Cardiac muscle cell (in vitro differentiated cells and primary cell): Measurements from ENCODE around the gene MRPL38. TPM values are rescaled to one million over a fixed set of nuclear protein-coding genes. Genes with fewer than 3 reads are reported as not detected.
A peak's percentile ranks its signal among the peaks of the same experiment; 100 is the strongest.
"Not testable (repeated sequence)": the region's sequence is repeated elsewhere in the genome, so short reads cannot be mapped to it uniquely, and the experiment has no call there.

ENCODE experiments used
- DNase-seq, 2 donors: peaks; one replicate each; pipeline versions ENCODE4 v3.0.0 to v3.0.0-alpha.2; 2010 to 2017; ENCODE audit warnings: low read depth in 1 of 2, low spot score in 1 of 2
- H3K27ac ChIP-seq: fragments of 200-600 bp; sonication (generic); 2 replicates; pipeline ENCODE4 v1.5.1; 2016
- H3K27me3 ChIP-seq: fragments of 200-600 bp; sonication (generic); 2 replicates; pipeline ENCODE4 v1.6.0; 2016; ENCODE audit warnings: control low read depth
- H3K36me3 ChIP-seq: fragments of 200-600 bp; sonication (generic); 2 replicates; pipeline ENCODE4 v1.5.1; 2016; ENCODE audit warnings: control low read depth
- H3K4me1 ChIP-seq: fragments of 200-600 bp; sonication (generic); 2 replicates; pipeline ENCODE4 v1.8.1; 2017; ENCODE audit warnings: low read depth, mild to moderate bottlenecking, mixed run types
- H3K4me3 ChIP-seq: fragments of 200-600 bp; sonication (generic); 2 replicates; pipeline ENCODE4 v1.5.1; 2016; ENCODE audit warnings: mild to moderate bottlenecking
- H3K9me3 ChIP-seq: fragments of 200-600 bp; sonication (generic); 2 replicates; pipeline ENCODE4 v1.5.1; 2017; ENCODE audit warnings: low read depth, mild to moderate bottlenecking, control low read depth
- polyA plus RNA-seq: library from polyadenylated mRNA; unstranded; fragments of >200 nt; fragmentation: Nextera tagmentation; extraction: Ambion mirVana; gene quantifications from 2 replicates; pipeline ENCODE4 v1.2.1, GENCODE V29; 2016
- total RNA-seq: library from RNA; depleted of rRNA; stranded (reverse); fragments of >200 nt; gene quantifications from 2 replicates; pipeline ENCODE4 v1.2.3, GENCODE V29; 2016
- TF ChIP-seq, protein P1 (sequence below): IDR thresholded peaks from 2 replicates; pipeline ENCODE4 v1.5.1; 2012; ENCODE audit warnings: low read depth, mild to moderate bottlenecking, low read length

MRPL38 gene
- total and polyA plus RNA-seq, 2 experiments from 2014 or later: 68.0 to 227 TPM

DNA sequence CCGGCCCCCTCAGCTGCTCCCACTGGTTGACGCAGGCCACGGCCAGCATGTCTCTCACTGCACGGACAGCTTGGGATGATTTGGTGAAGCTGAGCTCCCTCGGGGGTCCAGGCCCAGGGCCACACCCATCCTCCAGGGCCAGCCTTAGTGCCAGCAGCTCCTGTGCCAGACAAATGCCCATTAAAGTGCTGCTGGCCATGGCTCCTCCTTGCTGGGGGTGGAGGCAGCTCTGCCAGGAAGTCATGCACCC, 28.8 kb downstream of the MRPL38 start:
- H3K27ac ChIP-seq: no peak overlapping the region
- TF ChIP-seq, protein P1, sequence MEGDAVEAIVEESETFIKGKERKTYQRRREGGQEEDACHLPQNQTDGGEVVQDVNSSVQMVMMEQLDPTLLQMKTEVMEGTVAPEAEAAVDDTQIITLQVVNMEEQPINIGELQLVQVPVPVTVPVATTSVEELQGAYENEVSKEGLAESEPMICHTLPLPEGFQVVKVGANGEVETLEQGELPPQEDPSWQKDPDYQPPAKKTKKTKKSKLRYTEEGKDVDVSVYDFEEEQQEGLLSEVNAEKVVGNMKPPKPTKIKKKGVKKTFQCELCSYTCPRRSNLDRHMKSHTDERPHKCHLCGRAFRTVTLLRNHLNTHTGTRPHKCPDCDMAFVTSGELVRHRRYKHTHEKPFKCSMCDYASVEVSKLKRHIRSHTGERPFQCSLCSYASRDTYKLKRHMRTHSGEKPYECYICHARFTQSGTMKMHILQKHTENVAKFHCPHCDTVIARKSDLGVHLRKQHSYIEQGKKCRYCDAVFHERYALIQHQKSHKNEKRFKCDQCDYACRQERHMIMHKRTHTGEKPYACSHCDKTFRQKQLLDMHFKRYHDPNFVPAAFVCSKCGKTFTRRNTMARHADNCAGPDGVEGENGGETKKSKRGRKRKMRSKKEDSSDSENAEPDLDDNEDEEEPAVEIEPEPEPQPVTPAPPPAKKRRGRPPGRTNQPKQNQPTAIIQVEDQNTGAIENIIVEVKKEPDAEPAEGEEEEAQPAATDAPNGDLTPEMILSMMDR: no peak
- H3K9me3 ChIP-seq: no peaks in the 10 kb centered on the region
- H3K36me3 ChIP-seq: no peaks in the 10 kb centered on the region
- peaks cover 30% of the 10 kb centered on the region for H3K27me3 ChIP-seq
- DNase-seq: no peak
- peaks cover 15% of the 10 kb centered on the region for H3K4me1 ChIP-seq
- no peak overlapping the region for H3K4me3 ChIP-seq

DNA sequence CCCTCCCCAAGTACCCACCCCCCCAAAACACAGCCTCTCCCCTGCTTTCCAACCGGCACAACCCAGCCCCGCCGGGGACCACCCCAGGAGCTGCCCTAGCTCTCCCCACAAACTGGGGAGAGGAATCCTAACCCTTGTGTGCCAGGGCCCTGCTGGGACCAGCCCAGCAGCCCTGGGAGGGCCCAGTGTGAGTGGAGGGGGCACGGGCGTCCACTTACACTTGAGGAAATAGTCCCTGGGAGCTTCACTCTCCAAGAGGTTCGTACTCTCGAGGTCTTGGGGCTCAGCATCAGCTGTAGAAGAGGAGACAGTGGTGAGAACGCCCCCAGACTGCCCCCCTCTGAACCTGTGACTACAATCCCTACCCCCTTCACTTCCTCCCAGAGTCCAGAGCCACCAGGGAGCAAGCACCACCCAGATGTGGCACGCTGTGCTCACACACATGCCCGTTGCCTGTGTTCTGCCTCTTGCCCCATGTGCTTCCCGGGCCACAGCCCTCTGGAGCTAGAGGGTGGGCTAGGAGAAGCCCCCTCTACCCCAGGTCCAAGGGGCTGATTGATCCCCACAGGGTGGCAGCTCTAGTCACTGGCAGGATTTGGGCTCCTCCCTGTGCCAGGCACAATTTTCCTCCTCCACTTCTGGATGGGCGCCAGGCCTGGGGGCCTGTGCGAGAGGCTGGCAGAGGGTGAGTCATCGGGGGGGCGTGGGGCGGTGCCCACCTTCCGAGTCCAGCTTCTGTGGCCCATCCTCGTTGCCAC, 29.3 kb downstream of the MRPL38 start:
- TF ChIP-seq, protein P1: no peak
- Histone ChIP-seq H3K4me1 (peaks cover 15% of the 10 kb centered on the region), H3K27me3 (peaks cover 30% of the 10 kb centered on the region), H3K27ac (no peak overlapping the region), H3K4me3 (no peak overlapping the region), H3K9me3 (no peaks in the 10 kb centered on the region), H3K36me3 (no peaks in the 10 kb centered on the region)
- DNase-seq: no peak

DNA sequence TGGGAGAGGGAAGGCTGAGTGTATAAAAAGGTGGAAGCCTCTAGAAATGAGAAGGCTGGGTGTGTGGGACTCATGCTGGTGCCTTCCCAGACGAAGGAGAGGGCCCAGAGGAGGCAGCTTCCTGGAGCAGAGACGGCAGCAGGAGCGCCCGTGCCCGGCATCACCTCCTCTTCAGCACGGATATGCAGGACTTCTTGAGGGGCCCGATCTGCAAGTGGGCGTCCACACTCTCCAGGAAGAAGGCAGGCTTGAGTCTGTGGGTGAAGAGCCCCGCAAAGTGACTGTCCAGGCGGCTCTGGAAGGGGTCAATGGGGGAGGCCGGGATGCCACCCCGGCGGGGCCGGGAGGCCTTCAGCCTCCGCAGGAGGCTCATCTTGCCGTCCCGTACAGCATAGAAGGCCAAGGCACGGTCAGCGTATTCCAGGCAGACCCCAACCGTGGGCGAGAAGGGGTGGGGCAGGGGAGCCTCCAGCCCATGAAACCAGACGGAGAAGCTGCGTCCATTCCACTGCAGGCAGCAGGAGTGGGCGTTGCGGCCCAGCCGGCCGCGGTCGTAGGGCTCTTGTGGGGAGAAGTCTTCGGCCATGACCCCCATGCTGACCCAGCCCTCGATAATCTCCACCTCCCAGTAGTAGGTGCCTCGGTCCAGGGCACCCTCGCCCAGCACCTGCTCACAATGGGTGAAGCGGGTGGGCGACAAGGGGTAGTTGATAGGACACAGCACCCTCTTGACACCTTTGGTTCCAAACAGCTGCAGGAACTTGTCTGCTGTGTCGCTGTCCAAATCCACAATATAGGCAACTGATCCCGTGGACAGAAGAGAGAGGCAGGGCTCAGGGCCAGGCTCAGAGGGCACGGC, 30.1 kb downstream of the MRPL38 start:
- Histone ChIP-seq H3K27ac (no peak overlapping the region), H3K36me3 (no peaks in the 10 kb centered on the region), H3K4me1 (peaks cover 15% of the 10 kb centered on the region), H3K4me3 (no peak overlapping the region), H3K27me3 (peaks cover 30% of the 10 kb centered on the region), H3K9me3 (no peaks in the 10 kb centered on the region)
- no peak for DNase-seq
- TF ChIP-seq, protein P1: no peak

DNA sequence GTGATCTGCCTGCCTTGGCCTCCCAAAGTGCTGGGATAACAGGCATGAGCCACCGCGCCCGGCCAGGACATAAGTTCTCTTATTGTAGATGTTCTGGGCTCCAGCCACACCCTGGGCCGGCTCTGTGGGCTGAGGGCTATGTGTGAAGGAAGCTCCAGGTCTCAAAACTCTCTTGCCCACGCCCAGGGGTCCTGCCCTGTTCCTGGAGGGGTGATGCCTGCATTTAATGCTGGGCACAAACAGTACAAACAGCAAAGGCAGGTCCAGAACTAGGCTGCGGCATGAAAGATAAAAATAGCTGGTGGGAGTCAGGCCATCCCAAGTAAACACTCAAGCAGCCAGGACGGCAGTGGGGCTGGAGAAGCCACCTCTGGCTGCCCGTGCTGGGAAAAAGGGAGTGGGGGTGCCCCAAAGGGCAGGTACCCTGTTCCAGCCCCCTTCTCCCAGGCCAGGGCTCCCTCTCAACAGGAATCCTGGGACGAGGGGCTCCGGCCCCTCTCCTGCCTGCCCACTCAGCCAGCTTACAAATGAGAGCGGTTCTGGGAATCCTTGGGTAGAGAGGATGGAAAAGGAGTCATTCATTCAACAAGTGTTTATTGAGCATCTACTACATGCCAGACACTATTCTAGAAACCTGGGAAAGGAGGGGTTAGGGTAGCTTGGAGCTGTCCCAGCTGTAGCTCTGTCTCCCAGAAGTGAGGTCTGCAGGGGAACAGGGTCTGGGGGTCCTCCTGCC, 30.9 kb downstream of the MRPL38 start:
- Histone ChIP-seq H3K27ac (peak overlapping the region; percentile 85), H3K9me3 (no peaks in the 10 kb centered on the region), H3K27me3 (peaks cover 26% of the 10 kb centered on the region), H3K36me3 (no peaks in the 10 kb centered on the region), H3K4me3 (no peak overlapping the region), H3K4me1 (peaks cover 15% of the 10 kb centered on the region)
- DNase-seq: no peak
- TF ChIP-seq, protein P1: no peak

DNA sequence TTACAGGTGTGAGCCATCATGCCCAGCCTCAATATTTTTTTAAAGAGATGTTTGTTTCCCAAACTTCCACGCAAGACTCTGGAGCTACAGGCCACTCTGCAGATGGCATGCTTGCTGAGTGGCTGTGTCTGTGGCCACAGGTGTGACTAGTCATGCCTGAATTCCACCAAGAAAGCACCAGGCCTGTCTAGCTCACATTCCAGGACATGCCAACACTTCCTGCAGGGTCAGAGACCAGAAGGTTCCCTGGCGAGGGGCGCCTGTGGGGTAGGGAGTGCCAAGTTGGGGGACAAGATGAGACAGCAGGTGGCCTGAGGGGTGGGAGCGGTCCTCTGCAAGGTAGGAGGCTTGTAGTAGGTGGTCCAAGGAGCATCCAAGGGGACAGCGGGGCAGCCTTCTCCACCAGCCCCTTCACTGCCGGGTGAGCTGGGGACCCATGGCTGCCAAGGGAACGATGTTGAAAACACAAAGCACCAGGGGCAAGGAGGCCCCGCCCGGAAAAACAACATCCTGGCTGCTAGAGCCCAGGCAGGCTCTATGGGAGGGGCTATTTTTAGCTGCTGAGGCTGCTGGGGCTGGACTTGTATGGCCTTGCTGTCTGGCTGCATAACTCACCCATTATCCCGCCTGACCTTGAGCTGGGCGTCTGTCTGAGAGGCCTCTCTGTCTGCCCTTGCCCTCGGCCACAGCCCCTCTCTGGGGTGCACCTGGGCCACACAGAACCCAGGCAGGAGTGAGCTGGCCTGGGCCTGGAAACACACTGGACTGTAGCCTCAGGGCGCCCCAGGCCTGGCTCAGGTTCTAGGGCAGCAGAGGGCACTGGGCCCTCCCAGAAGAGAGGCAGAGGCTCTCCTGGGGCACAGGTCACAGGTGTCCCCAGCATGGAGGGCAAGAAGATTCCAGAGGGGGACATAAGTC, 32.0 kb downstream of the MRPL38 start:
- TF ChIP-seq, protein P1: no peak
- Histone ChIP-seq H3K27me3 (peaks cover 16% of the 10 kb centered on the region), H3K36me3 (no peaks in the 10 kb centered on the region), H3K27ac (peak overlapping the region; percentile 85), H3K4me3 (no peak overlapping the region), H3K4me1 (peaks cover 15% of the 10 kb centered on the region), H3K9me3 (no peaks in the 10 kb centered on the region)
- peak; percentile 77 to 83 for DNase-seq

DNA sequence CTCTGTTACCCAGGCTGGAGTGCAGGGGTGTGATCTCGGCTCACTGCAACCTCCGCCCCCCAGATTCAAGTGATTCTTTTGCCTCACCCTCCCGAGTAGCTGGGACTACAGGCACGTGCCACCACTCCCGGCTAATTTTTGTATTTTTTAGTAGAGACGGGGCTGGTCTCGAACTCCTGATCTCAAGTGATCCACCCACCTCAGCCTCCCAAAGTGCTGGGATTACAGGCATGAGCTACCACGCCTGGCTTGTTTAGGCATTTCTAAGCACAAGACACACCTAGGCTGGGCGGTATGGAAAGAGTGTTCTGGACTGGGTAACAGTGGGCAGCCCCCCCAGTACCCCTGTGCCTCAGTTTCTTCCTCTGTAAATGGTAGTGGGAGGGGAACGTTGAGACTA, 34.5 kb downstream of the MRPL38 start:
- not testable (repeated sequence) for DNase-seq, H3K36me3 ChIP-seq, H3K27ac ChIP-seq, H3K4me3 ChIP-seq, H3K27me3 ChIP-seq, H3K9me3 ChIP-seq
- peaks cover 15% of the 10 kb centered on the region for H3K4me1 ChIP-seq
